Spleen (tissue), 7 donors: ENCODE measurements around the gene ADM.

ENCODE experiments used
- CTCF ChIP-seq, 11 experiments: fragments of 200-600 bp in 7 of 11; fragments of 450-650 bp in 4 of 11; sonication (generic) in 4 of 11; IDR thresholded peaks in 8 of 11; conservative IDR thresholded peaks in 3 of 11; 1 replicate in 7 of 11; 2 replicates in 4 of 11; pipeline versions ENCODE4 v1.4.0 to v1.8.0; 2016 to 2021; ENCODE audit warnings: antibody characterized with exemption in 11 of 11, inconsistent platforms in 4 of 11, mild to moderate bottlenecking in 1 of 11
- POLR2A ChIP-seq, 3 donors: fragments of 450-650 bp; IDR thresholded peaks; one replicate each; pipeline ENCODE4 v1.5.1; 2017; ENCODE audit warnings: antibody characterized with exemption in 3 of 3, mild to moderate bottlenecking in 1 of 3
- POLR2AphosphoS5 ChIP-seq, 3 donors: sonication (generic); formaldehyde crosslinking; IDR thresholded peaks; one replicate each; pipeline ENCODE4 v1.5.1; 2017; ENCODE audit warnings: antibody characterized with exemption in 3 of 3
- donor health status: DM: no; HTN: no; CAD: no; lungs with moderate emphysema.
- donor health status: DM: no; HTN: no; CAD: no.
- donor health status: DM: no; HTN: no; CAD: no.

- TF ChIP-seq CTCF (IDR thresholded peaks at IDR 0.05 in 8 of 11, conservative IDR thresholded peaks at IDR 0.05 in 3 of 11): no peak
- TF ChIP-seq POLR2AphosphoS5 (IDR thresholded peaks at IDR 0.05): no peak
- TF ChIP-seq POLR2A (IDR thresholded peaks at IDR 0.05): no peak
These were observed 28.6 kb downstream of the ADM start for GRCh38 chr11:10333490-10333889.
